Colonic mucosa (tissue), 4 donors: ENCODE data around the gene PLXNA4. TPM values are rescaled to one million over a fixed set of nuclear protein-coding genes. Genes with fewer than 3 reads are reported as not detected.

Source experiments
- DNase-seq: peaks from one replicate; pipeline ENCODE4 v3.0.0-alpha.2; 2020
- H3K27ac ChIP-seq: fragments of 200-600 bp; one replicate; pipeline ENCODE4 v1.8.0; 2021
- H3K27me3 ChIP-seq: fragments of 200-600 bp; one replicate; pipeline ENCODE4 v1.8.0; 2021
- H3K36me3 ChIP-seq: fragments of 200-600 bp; one replicate; pipeline ENCODE4 v1.8.0; 2021
- H3K4me1 ChIP-seq: fragments of 200-600 bp; one replicate; pipeline ENCODE4 v1.8.0; 2021; ENCODE audit warnings: mild to moderate bottlenecking
- H3K4me3 ChIP-seq: fragments of 200-600 bp; one replicate; pipeline ENCODE4 v1.8.0; 2021
- H3K9ac ChIP-seq, 2 donors: one replicate each; pipeline ENCODE4 v1.7.0; 2013; ENCODE audit warnings: control low read depth in 2 of 2, low read depth in 2 of 2, low read length in 2 of 2
- H3K9me3 ChIP-seq: fragments of 200-600 bp; one replicate; pipeline ENCODE4 v1.8.0; 2021
- CTCF ChIP-seq: fragments of 200-600 bp; IDR thresholded peaks from one replicate; pipeline ENCODE4 v1.8.0; 2022; ENCODE audit warnings: antibody characterized with exemption, mild to moderate bottlenecking
- intact Hi-C: fragments of 100-400 bp; cut with DNase I; formaldehyde crosslinking; loops from one replicate; pipeline ENCODE4 v1.14.1; 2022
- total RNA-seq, 2 donors: library from RNA; stranded (reverse); fragmentation: NEBNext Ultra II Directional in 1 of 2; extraction: Animal tissue kit (Norgen Biotek cat#: 25700) in 1 of 2; gene quantifications; one replicate each; pipeline ENCODE4 v1.2.1, GENCODE V29; 2021
- donor health status: healthy.
- donor health status: DM: no; HTN: no; CAD: no.
- donor health status: DM: no; HTN: no; CAD: no.

The PLXNA4 gene
- total RNA-seq, 2 donors from 2014 or later: 0.15 to 0.77 TPM

- no peaks in the 10 kb centered on the region for H3K9me3 ChIP-seq
- no peak overlapping the region for H3K27ac ChIP-seq
- no peak overlapping the region for H3K4me3 ChIP-seq
- no peaks in the 10 kb centered on the region for H3K27me3 ChIP-seq
- no peaks in the 10 kb centered on the region for H3K4me1 ChIP-seq
- H3K9ac ChIP-seq: no peak overlapping the region
- intact Hi-C loops: no loop called here
- H3K36me3 ChIP-seq: no peaks in the 10 kb centered on the region
- TF ChIP-seq CTCF: no peak
- no peak for DNase-seq
These were observed 17.5 kb downstream of the PLXNA4 start for GRCh38 chr7:132558815-132559214.

GRCh38 chr7:132557489-132558044 is 18.7 kb downstream of the PLXNA4 start:
- no peak overlapping the region for H3K4me3 ChIP-seq
- no peaks in the 10 kb centered on the region for H3K9me3 ChIP-seq
- no peak for TF ChIP-seq CTCF
- no peaks in the 10 kb centered on the region for H3K4me1 ChIP-seq
- intact Hi-C loops: no loop called here
- H3K27me3 ChIP-seq: no peaks in the 10 kb centered on the region
- H3K36me3 ChIP-seq: no peaks in the 10 kb centered on the region
- H3K27ac ChIP-seq: no peak overlapping the region
- H3K9ac ChIP-seq: no peak overlapping the region
- DNase-seq: no peak

- no peak for TF ChIP-seq CTCF
- DNase-seq: no peak
- no peaks in the 10 kb centered on the region for H3K36me3 ChIP-seq
- no peak overlapping the region for H3K9ac ChIP-seq
- no peaks in the 10 kb centered on the region for H3K4me1 ChIP-seq
- no peaks in the 10 kb centered on the region for H3K9me3 ChIP-seq
- H3K27me3 ChIP-seq: no peaks in the 10 kb centered on the region
- no peak overlapping the region for H3K27ac ChIP-seq
- no peak overlapping the region for H3K4me3 ChIP-seq
- intact Hi-C loops: no loop called here
These were observed 21.8 kb downstream of the PLXNA4 start for GRCh38 chr7:132554446-132554845.

- intact Hi-C loops: no loop called here
- TF ChIP-seq CTCF: no peak
These were observed 23.2 kb downstream of the PLXNA4 start for GRCh38 chr7:132553031-132553430.

GRCh38 chr7:132551886-132552285 is 24.4 kb downstream of the PLXNA4 start:
- intact Hi-C loops: no loop called here
- Histone ChIP-seq H3K27ac (no peak overlapping the region), H3K9ac (no peak overlapping the region), H3K36me3 (no peaks in the 10 kb centered on the region), H3K4me1 (no peaks in the 10 kb centered on the region), H3K4me3 (no peak overlapping the region), H3K27me3 (no peaks in the 10 kb centered on the region), H3K9me3 (no peaks in the 10 kb centered on the region)
- DNase-seq: no peak
- TF ChIP-seq CTCF: no peak

More at GRCh38 chr7:132553031-132553430, 23.2 kb downstream of the PLXNA4 start:
- Histone ChIP-seq H3K9me3 (no peaks in the 10 kb centered on the region), H3K36me3 (no peaks in the 10 kb centered on the region), H3K4me3 (no peak overlapping the region), H3K9ac (no peak overlapping the region), H3K27me3 (no peaks in the 10 kb centered on the region), H3K27ac (no peak overlapping the region), H3K4me1 (no peaks in the 10 kb centered on the region)
- no peak for DNase-seq
